ENCODE measurements around the gene GLYATL2. TPM values are rescaled to one million over a fixed set of nuclear protein-coding genes. Genes with fewer than 3 reads are reported as not detected.

GLYATL2 gene
- total RNA-seq, 1 experiment from 2014 or later, result not detected

DNA sequence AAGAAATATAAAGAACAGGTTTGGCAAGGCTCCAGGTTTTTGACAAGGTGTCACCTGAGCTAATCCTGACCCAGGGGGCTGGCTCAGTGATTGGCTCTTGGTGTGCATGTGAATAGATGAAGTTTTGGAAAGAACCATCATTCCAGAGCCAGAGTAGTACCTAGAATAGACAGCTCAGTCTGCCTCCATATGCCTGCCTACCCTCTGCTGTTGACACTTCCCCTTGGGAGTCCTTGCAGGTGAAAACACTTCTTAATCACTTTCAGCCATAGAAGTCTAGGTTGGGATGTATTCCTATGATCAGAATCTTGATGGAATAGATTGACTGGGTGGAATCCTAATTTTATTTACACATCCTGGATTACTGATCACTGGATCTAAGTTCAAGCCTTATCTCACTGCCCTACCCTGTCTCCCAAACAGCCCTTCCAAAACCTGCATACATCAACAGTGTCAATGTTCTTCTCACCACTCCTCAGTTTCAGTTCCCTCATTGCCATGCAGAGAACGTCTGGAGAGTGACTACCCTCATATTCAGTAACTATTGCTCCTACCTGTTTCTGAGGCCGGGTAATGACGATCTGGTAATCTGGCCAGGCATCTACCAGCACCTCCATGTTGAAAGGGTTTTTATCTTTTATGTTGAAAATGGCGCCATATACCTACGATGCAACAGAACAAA is 6.7 kb downstream of the GLYATL2 start (continued):
- TF ChIP-seq, protein P1, sequence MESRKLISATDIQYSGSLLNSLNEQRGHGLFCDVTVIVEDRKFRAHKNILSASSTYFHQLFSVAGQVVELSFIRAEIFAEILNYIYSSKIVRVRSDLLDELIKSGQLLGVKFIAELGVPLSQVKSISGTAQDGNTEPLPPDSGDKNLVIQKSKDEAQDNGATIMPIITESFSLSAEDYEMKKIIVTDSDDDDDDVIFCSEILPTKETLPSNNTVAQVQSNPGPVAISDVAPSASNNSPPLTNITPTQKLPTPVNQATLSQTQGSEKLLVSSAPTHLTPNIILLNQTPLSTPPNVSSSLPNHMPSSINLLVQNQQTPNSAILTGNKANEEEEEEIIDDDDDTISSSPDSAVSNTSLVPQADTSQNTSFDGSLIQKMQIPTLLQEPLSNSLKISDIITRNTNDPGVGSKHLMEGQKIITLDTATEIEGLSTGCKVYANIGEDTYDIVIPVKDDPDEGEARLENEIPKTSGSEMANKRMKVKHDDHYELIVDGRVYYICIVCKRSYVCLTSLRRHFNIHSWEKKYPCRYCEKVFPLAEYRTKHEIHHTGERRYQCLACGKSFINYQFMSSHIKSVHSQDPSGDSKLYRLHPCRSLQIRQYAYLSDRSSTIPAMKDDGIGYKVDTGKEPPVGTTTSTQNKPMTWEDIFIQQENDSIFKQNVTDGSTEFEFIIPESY (IDR thresholded peaks at IDR 0.05; ENCODE audit: extremely low read depth, insufficient replicate concordance, low read length), result no peak
- TF ChIP-seq SP1 (IDR thresholded peaks at IDR 0.05; ENCODE audit: low read depth) (no peak), EZH2 (IDR thresholded peaks at IDR 0.05) (no peak), CEBPB (IDR thresholded peaks at IDR 0.05; ENCODE audit: low read depth) (no peak), POLR2A (IDR thresholded peaks at IDR 0.05; ENCODE audit: borderline replicate concordance, extremely low read depth, insufficient read depth, insufficient read length) (no peak), ZFX (IDR thresholded peaks at IDR 0.05) (no peak)
- TF ChIP-seq, protein P2, sequence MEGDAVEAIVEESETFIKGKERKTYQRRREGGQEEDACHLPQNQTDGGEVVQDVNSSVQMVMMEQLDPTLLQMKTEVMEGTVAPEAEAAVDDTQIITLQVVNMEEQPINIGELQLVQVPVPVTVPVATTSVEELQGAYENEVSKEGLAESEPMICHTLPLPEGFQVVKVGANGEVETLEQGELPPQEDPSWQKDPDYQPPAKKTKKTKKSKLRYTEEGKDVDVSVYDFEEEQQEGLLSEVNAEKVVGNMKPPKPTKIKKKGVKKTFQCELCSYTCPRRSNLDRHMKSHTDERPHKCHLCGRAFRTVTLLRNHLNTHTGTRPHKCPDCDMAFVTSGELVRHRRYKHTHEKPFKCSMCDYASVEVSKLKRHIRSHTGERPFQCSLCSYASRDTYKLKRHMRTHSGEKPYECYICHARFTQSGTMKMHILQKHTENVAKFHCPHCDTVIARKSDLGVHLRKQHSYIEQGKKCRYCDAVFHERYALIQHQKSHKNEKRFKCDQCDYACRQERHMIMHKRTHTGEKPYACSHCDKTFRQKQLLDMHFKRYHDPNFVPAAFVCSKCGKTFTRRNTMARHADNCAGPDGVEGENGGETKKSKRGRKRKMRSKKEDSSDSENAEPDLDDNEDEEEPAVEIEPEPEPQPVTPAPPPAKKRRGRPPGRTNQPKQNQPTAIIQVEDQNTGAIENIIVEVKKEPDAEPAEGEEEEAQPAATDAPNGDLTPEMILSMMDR (IDR thresholded peaks at IDR 0.05 in 2 of 3, conservative IDR thresholded peaks at IDR 0.05 in 1 of 3; ENCODE audit: borderline replicate concordance in 1 of 3, insufficient read depth in 1 of 3, low read depth in 2 of 3, low read length in 2 of 3), result no peak
- TF ChIP-seq, protein P3, sequence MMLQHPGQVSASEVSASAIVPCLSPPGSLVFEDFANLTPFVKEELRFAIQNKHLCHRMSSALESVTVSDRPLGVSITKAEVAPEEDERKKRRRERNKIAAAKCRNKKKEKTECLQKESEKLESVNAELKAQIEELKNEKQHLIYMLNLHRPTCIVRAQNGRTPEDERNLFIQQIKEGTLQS (IDR thresholded peaks at IDR 0.05), result no peak

DNA sequence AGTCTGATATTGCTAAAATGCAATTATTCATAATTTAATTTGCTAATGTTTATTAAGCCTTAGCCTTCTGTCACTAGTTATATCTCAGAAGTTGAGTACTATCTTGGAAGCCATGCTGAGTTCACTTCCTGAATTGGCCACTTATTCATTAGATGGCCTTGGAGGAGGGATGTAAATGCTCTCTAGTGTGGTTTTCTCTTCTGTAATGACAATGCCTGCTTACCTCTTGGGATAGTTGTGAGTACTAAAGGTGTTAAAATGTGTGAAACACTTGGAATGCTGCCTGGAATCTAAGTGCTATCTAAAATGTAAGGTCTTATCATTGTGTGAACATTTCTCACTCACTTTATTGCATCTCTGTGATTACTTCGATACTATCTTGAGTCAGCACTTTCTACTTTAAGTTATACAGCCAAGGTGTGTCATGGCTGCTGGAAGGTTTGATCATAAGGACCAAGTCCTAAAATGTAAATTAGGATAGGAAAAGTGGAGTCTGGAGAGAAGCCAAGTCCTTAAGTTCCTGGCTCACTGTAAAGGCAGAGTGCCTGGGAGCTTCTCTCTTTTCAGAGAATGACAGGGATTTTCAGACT is 12.4 kb downstream of the GLYATL2 start:
- Histone ChIP-seq H3K27me3 (ENCODE audit: insufficient read depth, low read length) (no peaks in the 10 kb centered on the region), H3K9ac (ENCODE audit: low read length) (no peak overlapping the region), H3K9me2 (ENCODE audit: insufficient read depth) (no peaks in the 10 kb centered on the region), H2AFZ (ENCODE audit: low read depth, low read length, poor library complexity, severe bottlenecking) (no peak overlapping the region), H3K9me3 (ENCODE audit: control insufficient read depth in 1 of 2, insufficient read depth in 1 of 2, low read depth in 1 of 2, low read length in 2 of 2) (no peaks in the 10 kb centered on the region), H3K79me2 (ENCODE audit: insufficient read depth, low read length) (no peaks in the 10 kb centered on the region), H3K27ac (ENCODE audit: low read depth, low read length) (no peak overlapping the region), H3K4me3 (replicated peaks in 1 of 2; ENCODE audit: low read depth in 1 of 2, low read length in 2 of 2) (no peak overlapping the region), H3K4me2 (ENCODE audit: low read length) (no peak overlapping the region), H3K36me3 (ENCODE audit: control insufficient read depth in 1 of 2, insufficient read depth in 2 of 2, low read length in 2 of 2) (no peaks in the 10 kb centered on the region), H3K4me1 (ENCODE audit: control insufficient read depth in 1 of 2, insufficient read depth in 2 of 2, low read length in 2 of 2) (peaks cover 0 to 4% of the 10 kb centered on the region in 2 experiments; a peak in 1 of 4 replicates), H4K20me1 (ENCODE audit: insufficient read depth) (no peaks in the 10 kb centered on the region)
- BruUV-seq (replicated peaks), result no TSS peak
- ATAC-seq, result no peak
- CTCF ChIA-PET, result no interaction called here
- RAD21 ChIA-PET (ENCODE audit: low non-redundant PET in 1 of 2, low total read pairs in 2 of 2, uncharacterized antibody in 2 of 2, unreplicated experiment in 2 of 2), result no interaction called here
- intact Hi-C loops (cut with micrococcal nuclease), result no loop called here
- no peak for DNase-seq (ENCODE audit: low read depth, low spot score)
- POLR2A ChIA-PET, result no interaction called here
- no peak for TF ChIP-seq POLR2AphosphoS5 (IDR thresholded peaks at IDR 0.05; ENCODE audit: low read depth, low read length)
- no peak for TF ChIP-seq POLR2A (IDR thresholded peaks at IDR 0.05; ENCODE audit: borderline replicate concordance, extremely low read depth, insufficient read depth, insufficient read length)
- no peak for TF ChIP-seq CEBPB (IDR thresholded peaks at IDR 0.05; ENCODE audit: low read depth)
